Measurements from ENCODE around the gene DUSP22.

DUSP22 gene

GRCh38 chr6:398558-399078 is 106.3 kb downstream of the DUSP22 start:
- no peak for DNase-seq

DNA sequence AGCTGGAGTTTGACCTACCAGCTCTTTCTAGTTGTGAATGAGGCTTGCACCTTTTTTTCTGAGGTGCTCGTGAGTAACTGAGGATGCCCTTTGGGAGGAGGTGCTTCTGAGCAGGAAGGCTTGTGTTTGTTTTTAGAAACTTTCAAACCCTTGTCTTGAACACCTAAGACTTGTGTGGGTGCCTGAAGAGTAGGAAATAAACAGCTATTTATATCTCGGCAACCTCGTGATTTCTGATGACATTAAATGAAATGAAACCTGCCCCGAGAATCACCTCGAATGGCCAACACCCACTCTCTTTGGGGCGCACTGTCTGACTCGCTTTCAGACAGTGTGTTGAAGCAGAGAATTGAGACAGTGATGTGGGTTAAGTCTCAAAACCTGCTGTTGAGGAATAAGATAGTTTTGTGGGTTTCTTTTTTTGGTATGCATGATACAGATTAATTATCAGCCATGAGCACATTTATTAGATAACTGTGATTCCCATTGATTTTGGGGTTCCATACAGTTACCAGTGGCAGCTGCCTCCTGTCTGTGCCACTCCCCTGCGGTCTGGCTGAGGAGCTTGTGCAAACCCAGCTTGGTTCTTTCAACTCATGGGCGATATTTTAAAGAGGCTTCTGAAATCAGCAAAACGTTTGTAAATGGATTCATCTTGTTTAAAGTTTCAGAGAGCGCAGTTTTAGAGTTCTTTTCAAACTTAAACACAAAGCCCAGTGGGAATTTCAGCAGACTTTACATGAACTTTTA is 107.7 kb downstream of the DUSP22 start:
- no peak for DNase-seq

DNA sequence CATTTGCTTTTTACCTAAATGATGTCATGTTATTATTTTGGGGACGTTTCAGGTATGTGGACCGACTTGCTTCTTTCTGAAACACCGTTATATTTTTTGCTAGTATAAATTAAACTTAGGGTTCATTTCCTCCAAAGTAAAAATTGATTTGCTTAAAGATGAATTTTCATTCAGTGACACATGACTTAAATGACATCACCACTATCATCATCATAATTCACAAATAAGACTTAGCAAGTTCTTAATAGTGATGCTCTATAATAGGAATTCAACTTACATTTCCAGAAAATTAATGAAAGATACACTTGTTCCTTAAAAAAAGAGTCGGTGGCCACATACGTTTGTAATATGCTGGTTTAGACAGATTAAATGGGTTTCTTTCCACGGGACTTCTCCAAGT is 108.5 kb downstream of the DUSP22 start:
- no peak for DNase-seq

Measured in effector CD4-positive, alpha-beta T cell (primary cell).